ENCODE results near the gene CCDC138. TPM values are rescaled to one million over a fixed set of nuclear protein-coding genes. Genes with fewer than 3 reads are reported as not detected.

Gene CCDC138
- polyA plus RNA-seq, 1 donor (not counting 4 experiments of a cell fraction or from before 2014, with no cell fraction given), result 6.6 TPM

DNA sequence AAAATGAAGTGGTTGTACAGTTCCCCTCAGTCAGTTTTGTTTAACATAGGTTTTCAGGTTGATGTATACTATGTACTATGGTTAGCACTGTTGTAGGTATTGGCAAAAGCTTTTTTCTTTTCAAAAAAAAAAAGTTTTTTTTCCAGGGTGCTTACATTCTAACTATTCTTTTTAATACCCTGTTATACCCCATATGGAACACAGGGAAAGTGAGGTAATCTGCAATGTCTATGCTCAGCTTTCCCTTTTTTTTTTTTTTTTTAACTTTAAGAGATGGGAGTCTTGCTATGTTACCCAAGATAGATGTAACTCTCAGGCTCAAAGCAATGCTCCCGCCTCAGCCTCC, 590 bp upstream of the CCDC138 start:
- no peak for DNase-seq (ENCODE audit: low read depth, low spot score)
- no peaks in the 10 kb centered on the region for H3K9me1 ChIP-seq (ENCODE audit: control insufficient read depth, extremely low read depth, insufficient read depth, low read length)
- peak overlapping the region; percentile 98 for H3K4me2 ChIP-seq (ENCODE audit: control insufficient read depth, extremely low read depth, insufficient read depth, low read depth, low read length)
- FAIRE-seq, result no peak
- TF ChIP-seq, protein P1, sequence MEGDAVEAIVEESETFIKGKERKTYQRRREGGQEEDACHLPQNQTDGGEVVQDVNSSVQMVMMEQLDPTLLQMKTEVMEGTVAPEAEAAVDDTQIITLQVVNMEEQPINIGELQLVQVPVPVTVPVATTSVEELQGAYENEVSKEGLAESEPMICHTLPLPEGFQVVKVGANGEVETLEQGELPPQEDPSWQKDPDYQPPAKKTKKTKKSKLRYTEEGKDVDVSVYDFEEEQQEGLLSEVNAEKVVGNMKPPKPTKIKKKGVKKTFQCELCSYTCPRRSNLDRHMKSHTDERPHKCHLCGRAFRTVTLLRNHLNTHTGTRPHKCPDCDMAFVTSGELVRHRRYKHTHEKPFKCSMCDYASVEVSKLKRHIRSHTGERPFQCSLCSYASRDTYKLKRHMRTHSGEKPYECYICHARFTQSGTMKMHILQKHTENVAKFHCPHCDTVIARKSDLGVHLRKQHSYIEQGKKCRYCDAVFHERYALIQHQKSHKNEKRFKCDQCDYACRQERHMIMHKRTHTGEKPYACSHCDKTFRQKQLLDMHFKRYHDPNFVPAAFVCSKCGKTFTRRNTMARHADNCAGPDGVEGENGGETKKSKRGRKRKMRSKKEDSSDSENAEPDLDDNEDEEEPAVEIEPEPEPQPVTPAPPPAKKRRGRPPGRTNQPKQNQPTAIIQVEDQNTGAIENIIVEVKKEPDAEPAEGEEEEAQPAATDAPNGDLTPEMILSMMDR (optimal IDR thresholded peaks at IDR 0.05 in 1 of 3, IDR thresholded peaks at IDR 0.05 in 1 of 3, conservative IDR thresholded peaks at IDR 0.05 in 1 of 3; ENCODE audit: extremely low read depth in 1 of 3, insufficient read depth in 2 of 3, low read length in 3 of 3), result no peak
- TF ChIP-seq EZH2 (IDR thresholded peaks at IDR 0.05; ENCODE audit: low read length), result no peak
- peak overlapping the region; percentile 73 for H3K27ac ChIP-seq (ENCODE audit: control insufficient read depth, insufficient read depth, low read length)
- no peaks in the 10 kb centered on the region for H3K9me3 ChIP-seq (ENCODE audit: control insufficient read depth, low read depth, low read length)
- dilution Hi-C loops (cut with MboI; ENCODE audit: extremely low pct_ligation_motif_present, low sequenced_read_pairs), result no loop called here
- peaks cover 3% of the 10 kb centered on the region for H4K20me1 ChIP-seq (ENCODE audit: control insufficient read depth, extremely low read depth, insufficient read depth, low read length)
- H3K27me3 ChIP-seq (ENCODE audit: control insufficient read depth, extremely low read depth, insufficient read depth, low read length), result no peaks in the 10 kb centered on the region
- H3K79me2 ChIP-seq (ENCODE audit: control insufficient read depth, insufficient read depth, low read length), result peaks cover 7% of the 10 kb centered on the region
- H3K4me3 ChIP-seq (ENCODE audit: control insufficient read depth in 2 of 3, extremely low read depth in 1 of 3, insufficient read depth in 2 of 3, low read depth in 1 of 3, low read length in 3 of 3), result peak overlapping the region; percentile 68 to 89 (median 88)
- H2AFZ ChIP-seq (ENCODE audit: control insufficient read depth, low read length), result peak overlapping the region; percentile 86
- H3K4me1 ChIP-seq (ENCODE audit: control insufficient read depth, extremely low read depth, insufficient read depth, low read length), result peaks cover 6% of the 10 kb centered on the region
- H3K36me3 ChIP-seq (ENCODE audit: control insufficient read depth in 2 of 2, extremely low read depth in 1 of 2, insufficient read depth in 2 of 2, low read length in 2 of 2), result peaks cover 2 to 14% of the 10 kb centered on the region in 2 experiments
- H3K9ac ChIP-seq (ENCODE audit: control insufficient read depth, extremely low read depth, insufficient read depth, low read length), result peak overlapping the region; percentile 87

DNA sequence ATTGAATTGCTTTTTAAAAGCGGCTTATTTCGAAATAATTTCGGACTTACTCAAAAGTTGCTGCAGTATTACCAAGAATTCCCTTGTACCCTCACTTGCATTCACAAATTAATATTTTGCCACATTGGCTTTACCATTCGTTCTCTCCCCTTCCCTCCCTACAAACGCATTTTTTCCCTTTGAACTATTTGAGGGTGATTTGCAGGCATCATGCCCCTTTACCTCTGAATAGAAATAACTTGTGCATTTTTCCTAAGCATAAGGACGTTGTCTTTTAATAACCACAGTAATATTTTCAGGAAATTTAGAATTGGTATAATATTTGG, 608 bp downstream of the CCDC138 start:
- peaks cover 3% of the 10 kb centered on the region for H4K20me1 ChIP-seq (ENCODE audit: control insufficient read depth, extremely low read depth, insufficient read depth, low read length)
- H3K36me3 ChIP-seq (ENCODE audit: control insufficient read depth in 2 of 2, extremely low read depth in 1 of 2, insufficient read depth in 2 of 2, low read length in 2 of 2), result peaks cover 2 to 14% of the 10 kb centered on the region in 2 experiments
- H3K27me3 ChIP-seq (ENCODE audit: control insufficient read depth, extremely low read depth, insufficient read depth, low read length), result no peaks in the 10 kb centered on the region
- dilution Hi-C loops (cut with MboI; ENCODE audit: extremely low pct_ligation_motif_present, low sequenced_read_pairs), result no loop called here
- peak overlapping the region; percentile 98 for H3K4me2 ChIP-seq (ENCODE audit: control insufficient read depth, extremely low read depth, insufficient read depth, low read depth, low read length)
- peak overlapping the region; percentile 80 for H2AFZ ChIP-seq (ENCODE audit: control insufficient read depth, low read length)
- peaks cover 6% of the 10 kb centered on the region for H3K4me1 ChIP-seq (ENCODE audit: control insufficient read depth, extremely low read depth, insufficient read depth, low read length)
- TF ChIP-seq, protein P1 (optimal IDR thresholded peaks at IDR 0.05 in 1 of 3, IDR thresholded peaks at IDR 0.05 in 1 of 3, conservative IDR thresholded peaks at IDR 0.05 in 1 of 3; ENCODE audit: extremely low read depth in 1 of 3, insufficient read depth in 2 of 3, low read length in 3 of 3), result no peak
- TF ChIP-seq EZH2 (IDR thresholded peaks at IDR 0.05; ENCODE audit: low read length), result no peak
- no peaks in the 10 kb centered on the region for H3K9me3 ChIP-seq (ENCODE audit: control insufficient read depth, low read depth, low read length)
- peak overlapping the region; percentile 68 to 89 (median 88) for H3K4me3 ChIP-seq (ENCODE audit: control insufficient read depth in 2 of 3, extremely low read depth in 1 of 3, insufficient read depth in 2 of 3, low read depth in 1 of 3, low read length in 3 of 3)
- FAIRE-seq, result no peak
- no peak for DNase-seq (ENCODE audit: low read depth, low spot score)
- H3K9ac ChIP-seq (ENCODE audit: control insufficient read depth, extremely low read depth, insufficient read depth, low read length), result peak overlapping the region; percentile 87
- no peaks in the 10 kb centered on the region for H3K9me1 ChIP-seq (ENCODE audit: control insufficient read depth, extremely low read depth, insufficient read depth, low read length)
- peaks cover 7% of the 10 kb centered on the region for H3K79me2 ChIP-seq (ENCODE audit: control insufficient read depth, insufficient read depth, low read length)
- peak overlapping the region; percentile 73 for H3K27ac ChIP-seq (ENCODE audit: control insufficient read depth, insufficient read depth, low read length)
